NCI-H774 (cell line): ENCODE results near the gene CDK2AP2.

ENCODE experiments used
- DNase-seq: peaks from one replicate; lab custom pipeline; 2025; lab: John Stamatoyannopoulos, UW

Gene CDK2AP2

GRCh38 chr11:67503119-67504004 lies 4.6 kb downstream of the CDK2AP2 start:
- DNase-seq, result no peak

- DNase-seq, result no peak
Observed at GRCh38 chr11:67502328-67502979, 5.5 kb downstream of the CDK2AP2 start.

GRCh38 chr11:67501854-67502253 lies 6.1 kb downstream of the CDK2AP2 start:
- DNase-seq, result no peak

GRCh38 chr11:67500831-67501715 lies 6.9 kb downstream of the CDK2AP2 start:
- no peak for DNase-seq

DNA sequence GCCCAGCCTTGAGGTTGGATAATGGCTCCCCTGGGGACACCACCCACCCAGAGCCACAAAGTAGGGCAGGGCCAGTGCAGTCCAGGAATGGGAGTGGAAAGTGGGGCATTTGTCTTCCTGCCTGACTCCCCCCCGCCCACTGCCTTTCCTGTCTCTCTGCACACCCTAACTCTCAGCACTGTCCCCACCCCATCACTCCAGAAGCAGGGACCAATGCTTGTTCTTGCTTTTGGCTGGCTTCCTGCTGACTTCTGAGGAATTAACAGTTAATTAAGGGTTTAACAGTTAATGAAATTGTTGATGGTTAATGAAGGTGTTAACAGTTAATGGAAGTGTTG lies 7.5 kb downstream of the CDK2AP2 start:
- no peak for DNase-seq

GRCh38 chr11:67499808-67500483 lies 8.0 kb downstream of the CDK2AP2 start:
- DNase-seq, result no peak

DNA sequence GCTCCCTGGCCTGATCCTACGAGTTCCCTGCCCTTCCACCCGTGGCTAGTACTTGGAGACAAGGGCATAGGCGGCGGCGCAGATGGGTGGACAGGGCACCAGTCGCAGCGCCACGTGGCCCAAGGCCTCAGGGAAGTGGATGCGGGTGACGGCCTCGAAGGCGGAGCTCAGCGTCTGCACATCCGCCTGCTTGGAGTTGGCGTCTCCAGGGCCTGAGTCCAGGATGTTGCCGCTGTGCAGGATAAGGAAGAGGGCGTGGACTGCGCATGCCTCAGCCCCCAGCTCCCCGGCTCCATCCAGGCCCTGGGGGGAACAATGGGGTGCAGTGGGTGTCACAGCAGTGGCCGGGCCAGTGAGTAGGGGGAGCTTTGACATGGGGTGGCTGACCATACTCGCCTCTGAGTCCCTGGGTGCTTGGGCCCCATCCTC lies 9.4 kb downstream of the CDK2AP2 start:
- no peak for DNase-seq

DNA sequence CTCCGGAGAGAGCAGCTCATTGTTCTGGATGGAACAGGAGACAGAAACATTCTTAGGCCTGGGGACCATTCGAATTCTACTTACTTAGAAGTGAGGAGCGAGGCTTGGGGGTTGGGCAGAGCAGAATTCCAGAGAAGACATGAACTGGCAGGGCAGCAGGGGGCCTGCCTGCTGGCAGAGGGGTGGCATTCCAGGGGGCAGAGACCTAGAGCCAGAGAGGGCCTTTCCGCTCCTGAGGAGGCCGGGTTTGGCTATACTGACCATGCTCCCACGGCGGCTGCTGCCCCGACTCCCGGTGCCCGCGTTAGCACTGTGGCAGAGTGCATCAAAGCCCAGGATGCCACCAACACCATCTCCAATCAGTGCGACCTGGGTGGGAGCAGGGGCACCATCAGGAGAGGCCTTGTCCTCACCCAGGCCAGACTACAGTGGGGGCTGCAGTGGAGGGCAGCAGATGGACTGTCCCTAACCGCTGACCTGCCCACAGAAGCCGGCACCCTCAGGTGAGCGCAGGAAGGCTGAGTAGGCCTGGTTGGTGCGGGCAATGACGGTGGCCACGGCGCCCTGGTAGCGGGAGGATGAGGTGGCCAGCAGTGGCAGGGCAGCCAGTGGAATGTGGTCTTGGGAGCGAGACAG lies 10.2 kb downstream of the CDK2AP2 start:
- DNase-seq, result no peak

DNA sequence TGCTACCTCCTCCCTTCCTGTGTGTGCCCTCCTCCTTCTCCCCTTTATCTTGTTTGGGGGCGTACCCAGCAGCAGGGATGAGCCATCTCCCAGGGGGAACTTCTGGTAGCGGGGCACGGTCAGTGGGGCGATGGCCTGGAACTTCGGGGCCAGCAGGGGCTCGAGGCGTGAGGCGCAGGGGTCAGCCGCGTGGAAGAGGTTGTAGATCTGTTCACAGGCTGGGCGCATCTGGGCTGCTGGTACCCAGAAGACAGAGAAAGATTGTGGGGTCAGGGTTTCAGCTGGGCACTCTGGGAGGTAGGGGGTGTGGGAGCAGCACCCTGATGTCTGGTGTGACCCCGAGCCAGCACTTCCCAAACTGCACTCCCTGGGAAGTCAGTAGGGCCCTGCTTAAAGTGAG lies 11.8 kb downstream of the CDK2AP2 start:
- DNase-seq, result no peak

DNA sequence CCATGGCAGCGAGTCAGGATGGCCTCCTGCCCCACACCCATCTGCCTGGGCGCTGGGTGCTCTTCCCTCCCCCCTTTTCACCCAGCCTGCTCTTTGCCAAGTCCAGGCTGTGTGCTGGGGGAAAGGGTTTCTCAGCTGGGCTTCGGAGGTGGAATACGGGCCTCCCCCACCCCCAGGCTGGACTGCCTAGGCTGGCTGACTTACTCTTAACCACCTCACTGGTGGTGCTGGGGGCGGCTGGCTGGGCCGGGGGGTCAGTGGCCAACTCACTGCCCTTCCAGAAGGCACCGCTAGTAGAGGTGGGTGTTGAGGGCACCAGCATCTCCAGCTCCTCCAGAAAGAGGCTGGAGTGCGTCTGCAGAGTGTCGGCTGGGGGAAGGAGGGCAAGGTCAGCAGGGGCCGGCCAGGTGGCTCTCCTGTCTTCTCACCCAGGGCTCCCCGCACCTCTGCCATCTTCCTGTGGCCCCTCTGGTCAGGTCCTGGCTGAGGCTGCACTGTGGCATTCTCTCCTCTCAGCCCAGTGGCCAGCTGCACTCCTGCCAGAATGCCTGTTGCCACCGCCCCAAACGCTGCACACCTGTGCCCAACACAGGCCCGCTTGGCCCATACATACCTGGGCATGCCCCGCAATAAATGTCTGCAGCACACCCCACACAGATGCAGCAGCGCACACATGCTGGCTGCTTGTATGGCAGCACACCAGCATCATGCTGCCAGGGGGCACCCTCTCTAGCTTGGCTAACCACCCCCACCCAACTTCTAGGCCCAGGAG lies 12.5 kb downstream of the CDK2AP2 start:
- DNase-seq, result no peak

DNA sequence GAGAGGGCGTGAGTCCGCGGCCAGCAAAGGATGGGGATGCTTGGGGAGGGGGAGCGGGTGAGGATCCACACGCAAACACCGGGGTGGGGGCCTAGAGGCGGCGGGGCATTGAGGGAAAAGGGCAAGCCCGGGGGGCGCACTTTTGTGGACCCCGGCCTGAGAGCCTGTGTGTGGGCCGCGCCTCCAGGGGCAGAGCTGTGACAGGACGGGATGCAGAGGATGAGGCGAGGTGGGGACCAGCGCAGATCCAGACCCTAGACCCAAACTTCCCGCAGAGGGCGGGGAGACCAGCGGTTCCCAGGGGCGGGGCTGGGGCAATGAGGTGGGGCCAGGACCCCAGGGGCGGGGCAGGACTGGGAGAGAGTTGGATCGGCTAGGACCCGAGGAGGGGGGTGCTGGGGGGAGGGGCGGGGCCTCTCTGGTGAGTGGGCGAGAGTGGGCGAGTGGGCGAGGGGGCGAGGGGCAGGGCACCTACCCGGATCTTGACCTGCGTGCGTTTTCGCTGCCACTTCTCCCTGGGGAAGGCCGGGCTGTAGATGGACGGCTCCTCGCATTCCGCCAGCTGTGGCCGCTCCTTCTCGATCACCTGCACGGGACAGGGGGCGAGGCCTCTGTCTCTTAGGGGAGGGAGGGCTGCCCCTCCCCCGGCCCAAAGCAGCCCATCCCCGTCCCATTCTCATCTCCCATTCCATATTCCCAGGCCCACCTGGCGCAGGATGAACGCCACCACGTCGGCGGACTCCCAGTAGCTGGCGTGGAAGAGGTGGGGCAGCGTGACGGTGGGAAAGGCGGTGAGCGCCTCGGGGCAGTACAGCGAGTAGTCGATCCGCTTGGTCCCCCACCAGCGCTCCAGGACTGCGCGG lies 13.4 kb downstream of the CDK2AP2 start:
- DNase-seq, result no peak

DNA sequence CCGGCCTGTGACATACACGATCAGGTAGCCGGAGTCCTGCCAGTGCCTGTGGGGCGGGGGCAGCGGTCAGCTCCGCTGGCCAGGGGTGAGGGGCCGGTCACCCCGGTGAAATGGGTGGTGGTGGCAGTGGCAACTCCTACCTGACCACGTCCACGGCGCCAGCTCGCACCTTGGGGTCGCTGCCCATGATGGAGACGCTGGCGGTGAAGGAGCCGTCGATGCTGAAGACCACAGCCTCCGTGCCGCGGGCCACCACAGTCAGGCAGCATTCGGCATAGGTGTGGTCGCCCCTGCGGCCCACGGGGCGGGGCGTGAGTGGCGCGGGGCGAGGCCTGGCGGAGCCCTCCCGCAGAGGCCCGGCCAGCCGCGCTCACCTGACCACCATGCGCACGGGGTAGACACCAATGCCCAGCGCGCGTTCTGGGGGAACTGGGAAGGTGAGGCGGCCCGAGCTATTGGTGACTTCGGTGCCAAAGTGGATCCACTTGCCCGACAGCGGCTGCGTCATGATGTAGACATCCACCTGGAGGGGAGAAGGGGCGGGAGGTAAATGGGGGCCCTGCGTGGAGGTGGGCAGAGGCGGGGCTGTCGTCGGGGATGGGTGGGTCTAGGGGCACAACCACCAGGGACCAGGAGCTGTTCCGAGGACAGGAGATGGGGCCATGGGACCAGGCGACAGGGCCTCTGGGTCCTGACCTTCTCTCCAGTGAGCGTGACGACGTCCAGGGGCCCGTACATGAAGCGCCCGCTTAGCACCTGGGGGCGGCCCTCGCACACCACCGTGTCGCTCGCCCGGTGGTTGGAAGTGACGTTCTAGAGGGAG lies 14.2 kb downstream of the CDK2AP2 start:
- DNase-seq, result no peak

DNA sequence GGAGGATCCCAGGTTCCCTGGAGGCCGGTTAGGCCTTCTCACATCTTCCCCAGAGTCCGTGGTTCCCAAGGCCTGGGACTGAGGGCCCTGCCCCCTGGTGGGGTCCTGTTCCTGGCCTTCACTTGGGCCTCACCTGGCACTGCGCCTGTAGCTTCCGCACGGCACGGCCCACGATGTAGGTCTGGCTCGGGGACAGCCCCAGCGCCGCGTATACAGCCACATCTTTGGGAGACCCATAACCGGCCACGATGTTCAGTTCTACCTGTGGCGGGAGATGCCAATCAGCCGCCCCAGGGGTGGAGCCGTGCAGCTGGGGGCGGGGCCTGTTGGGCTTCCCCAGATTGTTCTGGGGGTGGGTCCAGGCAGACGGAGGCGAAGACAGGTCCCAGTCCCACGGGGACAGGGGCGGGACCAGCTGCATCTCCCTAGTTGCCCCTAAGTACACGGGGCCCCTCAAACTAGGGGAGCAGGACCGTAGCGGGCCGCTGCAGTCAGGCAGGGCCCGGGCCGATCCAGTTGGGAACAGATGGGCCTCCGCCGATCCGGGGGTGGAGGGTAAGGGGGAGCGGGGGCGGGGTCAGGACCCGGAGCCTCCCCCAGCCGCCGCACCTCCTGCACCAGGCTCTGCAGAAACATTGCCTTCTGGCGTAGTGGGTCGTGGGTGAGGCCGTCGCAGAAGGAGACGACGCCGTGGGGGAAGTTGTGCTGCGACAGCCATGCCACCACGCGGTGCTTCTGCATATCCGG lies 15.0 kb downstream of the CDK2AP2 start:
- DNase-seq, result no peak

- DNase-seq, result no peak
Observed at GRCh38 chr11:67492069-67492727, 15.8 kb downstream of the CDK2AP2 start.

DNA sequence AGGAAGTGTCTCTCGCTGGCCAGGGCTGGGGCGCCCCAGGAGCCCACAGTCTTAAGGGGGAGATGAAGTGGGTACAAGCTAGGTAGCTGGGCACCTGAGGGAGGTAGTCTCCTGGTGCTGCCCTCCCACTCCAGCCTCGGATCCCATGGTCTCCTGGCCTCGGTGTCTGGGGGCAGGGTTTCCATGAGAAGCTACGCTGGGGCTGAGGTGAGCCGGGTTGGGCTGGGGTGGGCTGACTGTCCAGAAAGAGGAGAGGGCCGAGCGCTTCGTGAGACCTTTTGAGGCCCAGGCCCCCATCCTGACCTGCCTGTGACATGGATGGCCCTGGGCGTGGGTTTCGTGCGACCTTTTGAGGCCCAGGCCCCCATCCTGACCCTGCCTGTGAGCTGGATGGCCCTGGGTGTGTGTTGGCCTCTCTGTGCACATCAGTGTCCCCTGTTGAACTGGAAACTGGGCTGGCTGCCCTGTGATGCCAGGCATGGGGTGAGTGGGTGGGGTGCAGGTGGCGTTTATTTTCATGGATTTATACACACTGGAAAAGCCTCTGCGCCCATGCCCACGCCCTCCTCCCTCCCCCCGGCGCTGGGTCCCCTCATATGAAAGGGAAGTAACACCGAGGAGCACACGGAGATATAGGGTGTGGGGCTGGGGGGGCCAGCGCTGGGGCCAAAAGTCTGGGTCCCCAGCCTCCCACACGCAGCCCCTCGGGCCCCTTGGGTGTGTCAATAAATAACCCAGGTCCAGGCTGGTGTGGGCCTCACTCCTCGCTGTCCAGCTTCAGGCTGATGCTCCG lies 16.5 kb downstream of the CDK2AP2 start:
- DNase-seq, result no peak

DNA sequence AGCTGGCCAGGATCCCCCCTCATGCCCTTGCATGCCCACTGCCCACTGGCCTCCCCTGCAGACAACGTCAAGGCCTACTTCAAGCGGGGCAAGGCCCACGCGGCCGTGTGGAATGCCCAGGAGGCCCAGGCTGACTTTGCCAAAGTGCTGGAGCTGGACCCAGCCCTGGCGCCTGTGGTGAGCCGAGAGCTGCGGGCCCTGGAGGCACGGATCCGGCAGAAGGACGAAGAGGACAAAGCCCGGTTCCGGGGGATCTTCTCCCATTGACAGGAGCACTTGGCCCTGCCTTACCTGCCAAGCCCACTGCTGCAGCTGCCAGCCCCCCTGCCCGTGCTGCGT lies 17.3 kb downstream of the CDK2AP2 start:
- no peak for DNase-seq
